Globus pallidus (tissue), 1 donor: Measurements from ENCODE around the gene ACKR2.
"Not testable (repeated sequence)": the region's sequence is repeated elsewhere in the genome, so short reads cannot be mapped to it uniquely, and the experiment has no call there.

ENCODE experiments used
- DNase-seq: peaks from one replicate; pipeline ENCODE4 v3.0.0-alpha.2; 2015; ENCODE audit warnings: low spot score

ACKR2 gene

GRCh38 chr3:42855547-42856380 is 46.5 kb downstream of the ACKR2 start:
- no peak for DNase-seq

DNA sequence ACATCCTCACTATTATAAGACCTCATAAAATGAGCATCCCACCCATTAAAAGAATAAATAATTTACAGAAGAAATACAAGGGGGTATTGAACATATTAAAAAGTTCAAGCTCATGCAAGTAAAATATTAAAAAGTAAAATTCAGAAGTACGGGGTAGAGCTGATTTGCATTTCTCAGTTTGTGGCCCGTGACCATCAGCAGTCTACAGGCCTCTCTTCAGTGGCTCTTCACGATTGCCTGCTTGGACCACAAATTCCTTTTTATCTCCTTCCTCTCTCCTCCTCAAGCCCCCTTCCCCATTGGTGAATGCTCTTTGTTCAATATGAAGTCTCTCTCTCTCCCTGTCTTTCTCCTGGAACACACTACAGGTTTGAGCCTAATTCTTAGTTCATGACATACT is 47.3 kb downstream of the ACKR2 start:
- DNase-seq, result no peak

GRCh38 chr3:42864321-42864950 is 55.2 kb downstream of the ACKR2 start:
- no peak for DNase-seq

GRCh38 chr3:42865256-42865655 is 56.0 kb downstream of the ACKR2 start:
- no peak for DNase-seq

- DNase-seq, result no peak
Observed at GRCh38 chr3:42867138-42867537, 57.9 kb downstream of the ACKR2 start.

DNA sequence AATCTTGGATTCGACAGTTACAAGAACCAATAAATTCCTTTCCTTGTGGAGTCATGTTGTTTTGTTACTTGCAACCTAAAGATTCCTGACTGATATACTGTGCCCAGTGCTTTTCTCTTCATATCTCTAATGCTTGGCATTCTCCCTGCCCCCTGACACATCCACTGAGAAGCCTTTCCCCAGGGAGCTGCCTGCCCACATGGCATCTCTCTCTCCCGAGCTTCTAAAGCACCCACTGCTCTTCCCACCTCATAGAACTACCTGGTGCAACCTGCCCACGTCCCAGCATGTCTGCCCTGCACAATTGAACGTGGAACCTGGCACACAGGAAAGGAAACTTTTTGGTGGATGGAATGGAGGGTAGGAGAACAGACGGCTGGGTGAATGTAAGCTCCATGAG is 59.6 kb downstream of the ACKR2 start:
- no peak for DNase-seq

DNA sequence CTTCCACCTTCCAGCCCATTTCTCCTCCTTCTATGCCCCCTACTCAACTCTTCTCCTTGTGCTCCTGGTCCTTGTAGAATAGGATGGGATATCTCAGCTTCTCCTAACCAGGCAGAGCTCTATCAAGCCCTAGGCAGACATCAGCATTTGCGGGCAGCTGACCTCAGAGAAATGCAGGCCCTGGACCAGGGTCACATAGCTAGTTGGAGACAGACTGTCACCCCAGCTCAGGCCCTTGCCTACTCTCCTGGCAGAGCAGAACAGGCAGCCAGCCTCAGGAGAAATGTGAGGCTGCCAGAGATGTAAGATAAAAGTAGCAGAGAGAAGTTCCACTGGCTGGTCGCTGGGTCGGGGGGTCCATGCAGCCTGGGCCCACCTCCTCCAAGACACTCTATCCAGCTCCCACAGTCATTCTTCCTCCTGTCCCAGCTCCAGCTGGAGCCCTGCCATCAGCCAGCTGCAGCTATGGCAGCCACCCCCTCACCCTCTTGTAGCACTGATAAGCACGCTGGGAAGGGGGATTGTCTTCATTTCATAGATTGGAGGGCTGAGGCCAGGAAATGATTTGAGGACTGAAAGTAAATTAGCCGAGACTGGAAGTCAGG is 62.4 kb downstream of the ACKR2 start:
- no peak for DNase-seq

DNA sequence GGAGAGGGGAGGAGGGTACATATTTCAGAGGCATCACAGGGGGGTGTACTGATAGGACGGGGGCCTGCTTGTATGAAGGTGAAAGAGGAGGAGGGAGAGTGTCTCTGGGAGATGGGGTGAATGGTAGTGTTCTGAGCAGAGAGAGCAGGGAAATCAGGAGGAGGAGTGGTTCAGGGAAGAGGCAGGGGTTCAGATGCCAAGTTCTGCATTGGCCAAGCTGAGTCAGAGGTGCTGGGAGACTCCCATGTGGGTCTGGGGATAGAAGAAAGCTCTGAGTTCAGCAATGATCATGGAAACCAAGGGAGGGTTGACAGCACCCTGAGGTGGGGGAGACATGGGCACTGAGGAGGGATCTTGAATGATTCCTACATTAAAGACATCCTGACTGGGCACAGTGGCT is 63.5 kb downstream of the ACKR2 start:
- no peak for DNase-seq

DNA sequence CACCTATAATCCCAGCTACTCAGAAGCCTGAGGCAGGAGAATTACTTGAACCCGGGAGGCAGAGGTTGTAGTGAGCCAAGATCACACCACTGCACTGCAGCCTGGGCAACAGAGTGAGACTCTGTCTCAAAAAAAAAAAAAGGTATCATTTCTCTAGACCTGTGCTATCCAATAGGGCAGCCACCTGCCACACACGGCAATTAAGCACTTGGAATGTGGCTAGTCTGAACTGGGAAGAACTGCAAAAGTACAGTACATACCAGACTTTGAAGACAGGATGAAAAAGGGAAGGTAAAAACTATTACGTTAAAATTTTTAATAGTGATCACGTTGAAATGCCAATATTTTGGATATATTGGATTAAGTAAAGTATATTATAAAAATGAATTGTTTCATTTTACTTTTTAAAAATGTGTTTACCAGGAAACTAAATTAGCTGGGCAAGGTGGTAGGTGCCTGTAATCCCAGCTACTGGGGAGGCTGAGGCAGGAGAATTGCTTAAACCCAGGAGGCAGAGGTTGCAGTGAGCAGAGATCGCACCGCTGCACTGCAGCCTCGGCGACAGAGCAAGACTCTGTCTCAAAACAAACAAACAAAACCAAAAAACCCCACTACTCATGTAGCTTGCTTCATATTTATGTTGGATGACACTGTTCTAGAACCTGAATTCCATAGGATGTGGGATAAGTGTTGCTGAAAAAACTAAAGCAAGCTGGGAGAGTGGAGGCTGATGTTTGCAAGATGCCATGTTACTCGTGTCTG is 64.2 kb downstream of the ACKR2 start:
- no peak for DNase-seq

GRCh38 chr3:42874749-42875148 is 65.5 kb downstream of the ACKR2 start:
- no peak for DNase-seq

- DNase-seq, result no peak
Observed at GRCh38 chr3:42875325-42876151, 66.3 kb downstream of the ACKR2 start, which contains the start of gene CYP8B1. Gene CYP8B1 (minus strand): TSS chr3:42875879. CDS start chr3:42875816, 63 bp downstream.

DNA sequence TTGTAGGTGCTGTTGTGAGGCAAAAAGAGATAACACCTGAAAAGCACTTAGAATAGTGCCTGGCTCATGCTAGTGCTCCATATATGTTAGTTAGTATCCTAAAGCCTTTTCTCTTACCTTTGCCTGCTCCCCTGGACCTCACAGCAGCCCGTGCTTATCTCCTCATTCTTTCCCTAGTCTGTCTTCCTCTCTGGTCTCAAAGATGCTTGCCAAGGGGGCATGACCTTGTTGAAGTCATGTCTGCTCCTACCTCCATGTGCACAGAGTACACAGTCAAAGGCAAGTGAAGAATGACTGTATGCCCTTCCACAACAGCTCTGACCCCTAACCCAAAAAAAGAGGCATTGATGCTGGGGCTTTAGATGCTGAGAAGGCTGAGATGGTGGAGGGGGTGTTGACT is 67.2 kb downstream of the ACKR2 start:
- DNase-seq, result no peak

- DNase-seq, result no peak
Observed at GRCh38 chr3:42876940-42877720, 67.9 kb downstream of the ACKR2 start.

- DNase-seq, result no peak
Observed at GRCh38 chr3:42877881-42878280, 68.6 kb downstream of the ACKR2 start.

DNA sequence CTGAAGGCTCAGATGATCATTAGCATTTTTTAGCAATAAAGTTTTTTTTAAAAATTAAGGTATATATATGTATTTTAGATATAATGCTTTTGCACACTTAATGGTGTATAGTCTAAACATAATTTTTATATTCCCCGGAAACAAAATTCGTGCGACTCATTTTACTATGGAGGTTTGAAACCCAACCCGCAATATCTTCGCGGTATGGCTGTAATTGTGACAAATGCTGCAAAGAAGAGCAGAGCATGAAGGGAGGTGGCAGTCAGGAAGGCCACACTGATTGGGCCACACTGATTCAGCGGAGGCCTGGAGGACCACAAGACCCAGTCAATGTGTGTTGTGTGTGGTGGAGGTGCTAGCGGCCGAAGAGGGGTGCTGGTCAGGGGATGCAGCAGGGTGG is 70.9 kb downstream of the ACKR2 start:
- DNase-seq, result no peak

DNA sequence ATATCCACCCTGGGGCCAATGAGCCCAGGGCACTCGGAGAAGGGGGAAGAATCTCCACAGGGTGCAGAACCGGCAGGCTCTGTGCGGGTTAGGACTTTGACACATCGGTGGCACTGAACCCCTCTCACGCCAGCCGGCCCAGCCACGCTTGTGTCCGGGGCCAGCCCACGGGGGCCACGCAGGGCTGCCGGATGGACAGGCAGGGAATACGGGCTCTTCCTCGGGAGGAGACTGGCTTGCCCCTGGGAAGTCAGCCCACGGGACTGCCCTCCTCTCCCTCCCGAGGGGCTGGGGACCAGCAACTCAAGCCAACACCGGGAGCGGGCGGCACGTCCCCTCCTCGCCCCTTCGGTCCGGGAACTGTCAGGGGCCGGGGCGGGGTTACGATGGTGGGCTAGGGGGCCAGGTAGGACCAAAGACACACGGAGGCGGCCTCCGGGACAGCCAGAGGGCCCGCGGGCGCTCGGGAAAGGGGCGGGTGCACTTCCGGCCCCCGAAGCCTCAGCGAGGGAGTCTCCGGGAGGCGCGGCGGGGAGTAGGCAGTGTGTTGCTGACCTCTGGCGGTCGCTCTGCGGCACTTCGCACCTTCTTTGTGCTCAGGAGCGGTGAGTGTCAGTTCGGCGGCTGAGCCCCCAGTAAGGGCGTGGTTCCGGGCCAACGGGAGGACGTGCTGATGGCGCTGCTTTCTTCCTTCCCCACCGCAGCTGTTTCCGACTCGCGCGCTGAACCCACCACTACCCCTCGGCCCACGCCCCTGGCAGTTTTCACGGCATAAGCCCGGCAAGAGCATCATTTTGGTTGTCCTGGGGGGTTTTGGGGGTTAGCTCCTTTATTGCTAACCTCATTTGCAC is 71.6 kb downstream of the ACKR2 start:
- DNase-seq, result peak; percentile 78

- DNase-seq, result not testable (repeated sequence)
Observed at GRCh38 chr3:42883251-42883930, 74.1 kb downstream of the ACKR2 start.

DNA sequence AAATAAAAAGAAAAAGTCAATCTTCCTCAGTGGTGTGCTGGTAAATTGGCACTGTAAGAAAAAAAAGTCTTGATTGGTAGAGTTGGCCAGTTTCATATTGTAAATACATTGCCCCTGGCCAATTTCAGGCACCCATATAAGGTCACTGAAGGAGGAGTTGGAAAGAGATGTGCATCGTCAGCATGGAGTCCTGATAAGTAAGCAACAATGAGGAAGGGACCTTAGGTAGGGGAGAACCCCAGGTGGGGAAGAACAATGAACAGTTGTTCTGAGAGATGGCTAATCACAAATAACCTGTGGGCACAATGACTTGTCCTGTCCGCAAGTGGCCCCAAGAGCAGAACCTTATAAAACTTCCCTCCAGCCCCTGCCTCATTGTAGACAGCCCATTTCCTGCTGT is 75.1 kb downstream of the ACKR2 start:
- DNase-seq, result no peak

DNA sequence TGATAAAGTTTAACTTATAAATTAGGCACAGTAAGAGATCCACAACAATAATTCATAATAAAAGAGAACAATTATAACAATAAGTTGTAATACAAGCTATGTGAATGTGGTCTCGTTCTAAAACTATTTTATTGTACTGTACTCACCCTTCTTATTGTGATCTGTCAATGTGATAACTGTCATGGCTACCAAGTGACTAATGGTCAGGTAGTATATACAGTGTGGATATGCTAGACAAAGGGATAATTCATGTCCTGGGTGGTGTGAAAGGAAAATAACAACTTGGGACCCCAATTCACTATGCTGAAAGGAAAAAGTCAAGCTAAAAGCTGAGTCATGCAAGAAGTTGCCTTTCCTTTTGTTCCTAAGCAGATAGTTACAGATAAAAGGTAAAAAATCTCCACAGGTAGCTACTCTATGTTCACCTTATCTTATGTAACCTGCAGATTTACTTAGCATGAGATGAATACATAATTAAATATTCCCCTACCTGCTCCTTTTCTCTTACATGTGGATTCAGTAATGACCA is 77.1 kb downstream of the ACKR2 start:
- DNase-seq, result no peak
